GM19035 (cell line): ENCODE data around the gene BRCA2.

Experiments
- ATAC-seq: cut with Tn5 transposase; IDR thresholded peaks from one replicate; pipeline ENCODE4 v1.9.1; 2021; ENCODE audit not compliant: unreplicated experiment

Gene BRCA2

DNA sequence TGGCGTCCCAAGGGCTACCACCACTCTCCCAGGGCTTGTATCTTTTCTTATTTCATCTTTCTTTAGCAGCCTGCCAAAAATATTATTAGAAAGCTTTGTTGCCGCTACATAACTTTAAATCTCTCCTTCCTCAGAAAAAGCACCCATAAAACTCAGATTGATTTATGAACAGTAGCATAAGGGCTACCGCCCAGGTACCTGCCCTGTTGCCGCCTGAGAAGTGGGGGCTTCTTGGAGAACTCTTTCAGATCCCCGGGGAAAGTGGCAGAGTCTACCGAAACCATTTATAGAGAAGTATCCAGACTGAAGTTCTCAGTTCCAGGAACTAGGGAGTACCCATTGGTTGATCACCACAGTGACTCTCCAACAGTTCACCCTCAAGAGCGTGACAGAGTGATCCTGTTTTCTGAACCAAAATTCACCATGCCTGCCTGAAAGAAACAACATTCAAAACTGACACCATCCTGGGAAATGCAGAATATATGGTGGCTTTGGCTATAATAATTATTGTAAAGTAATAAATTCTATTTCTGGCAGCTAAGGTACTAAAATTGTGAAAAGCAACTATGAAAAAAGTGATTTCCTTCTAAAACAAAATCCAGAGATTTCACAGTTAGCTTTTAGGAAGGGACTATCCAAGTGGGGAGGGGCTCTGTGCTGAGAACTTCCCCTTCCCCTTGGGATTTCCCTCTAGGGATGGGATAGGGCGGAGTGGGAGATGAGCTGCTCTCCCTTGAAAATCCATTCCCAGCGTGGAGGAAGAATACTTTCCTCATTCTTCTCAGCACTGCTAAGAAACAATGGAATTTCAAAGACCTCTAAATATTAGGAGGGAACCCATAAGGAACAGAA is 113.5 kb downstream of the BRCA2 start:
- no peak for ATAC-seq

DNA sequence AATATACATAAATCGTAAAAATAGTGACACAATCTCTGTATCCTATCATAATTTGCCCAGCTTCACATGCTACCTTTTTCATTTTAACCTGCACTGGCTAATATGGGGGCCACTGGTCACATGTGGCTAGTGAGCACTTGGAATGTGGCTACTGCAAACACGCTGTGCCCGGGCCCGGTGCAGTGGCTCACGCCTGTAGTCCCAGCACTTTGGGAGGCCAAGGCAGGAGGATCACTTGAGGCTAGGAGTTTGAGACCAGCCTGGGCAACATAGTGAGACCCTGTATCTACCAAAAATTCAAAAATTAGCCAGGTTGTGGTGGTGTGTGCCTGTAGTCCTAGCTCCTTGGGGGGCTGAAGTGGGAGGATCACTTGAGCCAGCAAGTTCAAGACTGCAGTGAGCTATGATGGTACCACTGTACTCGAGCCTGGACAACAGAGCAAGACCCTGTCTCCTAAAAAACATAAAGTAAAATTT is 114.2 kb downstream of the BRCA2 start:
- ATAC-seq: no peak

DNA sequence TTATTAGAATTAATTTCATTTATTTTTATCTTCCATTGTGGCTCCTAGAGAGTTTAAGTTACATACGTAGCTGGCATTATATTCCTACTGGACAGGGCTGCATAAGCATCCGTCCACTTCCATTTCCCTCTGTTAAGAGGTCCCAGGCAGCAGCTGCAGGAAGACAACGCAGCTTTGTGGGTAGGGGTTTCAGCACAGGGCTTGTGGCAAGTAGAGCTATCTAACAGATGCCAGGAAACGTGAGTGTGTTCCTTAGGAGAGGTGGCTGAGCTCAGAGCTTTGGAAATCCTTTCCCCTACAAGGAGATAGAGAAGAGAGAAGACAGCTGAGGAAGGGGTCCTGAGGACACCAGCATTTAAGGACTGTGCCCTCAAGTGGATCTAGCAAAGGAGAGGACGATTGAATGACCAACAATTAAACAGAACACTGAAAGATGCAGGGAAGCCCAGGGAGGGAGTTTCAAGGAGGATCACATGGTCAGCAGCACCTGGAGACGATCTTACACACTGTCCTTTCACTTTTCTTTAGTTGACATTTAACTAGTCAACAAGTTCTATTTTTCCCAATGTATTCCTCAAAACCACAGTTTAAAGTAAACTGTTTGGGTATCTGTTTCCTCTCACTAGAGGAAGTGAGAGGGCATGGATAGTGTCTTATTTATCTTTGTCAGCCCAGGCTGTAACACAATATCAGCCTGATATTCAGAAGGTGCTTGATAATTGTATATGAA is 114.9 kb downstream of the BRCA2 start:
- no peak for ATAC-seq

DNA sequence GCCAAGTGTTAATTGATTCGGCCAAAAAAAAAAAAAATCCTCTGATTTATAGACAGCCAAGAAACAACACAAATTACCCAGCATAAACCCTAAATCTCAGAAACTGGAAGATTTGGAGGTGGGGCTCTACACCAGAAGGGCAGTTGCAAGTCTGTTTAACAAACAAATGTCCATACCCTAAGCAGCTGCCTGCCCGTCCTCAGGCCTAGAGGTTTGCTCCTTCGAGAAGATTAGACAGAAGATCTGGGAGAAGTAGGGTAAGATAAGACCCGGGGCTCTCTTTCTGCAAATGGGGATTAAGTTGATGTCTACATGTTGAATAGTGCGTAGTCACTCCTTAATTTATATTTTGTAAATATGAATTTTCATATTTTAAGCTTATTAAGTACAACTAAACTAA is 116.1 kb downstream of the BRCA2 start:
- ATAC-seq: no peak

DNA sequence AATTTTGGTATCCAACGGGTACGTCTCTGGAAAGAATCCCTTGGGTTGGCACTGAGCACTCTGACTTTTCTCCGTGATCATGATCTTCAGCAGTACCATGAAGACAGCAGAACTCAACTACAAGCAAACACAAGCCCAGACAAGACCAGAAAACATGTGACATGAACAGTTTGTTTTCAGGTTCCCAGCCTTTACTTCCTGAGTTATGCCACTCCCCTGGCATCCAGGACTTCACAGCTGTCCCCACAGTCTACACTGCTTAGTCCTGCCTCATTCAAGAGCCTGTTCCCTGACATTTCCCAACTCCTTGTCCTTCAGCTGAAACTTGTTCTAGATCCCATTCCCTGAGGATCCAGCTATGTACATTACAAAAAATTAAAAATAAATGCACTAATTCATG is 117.5 kb downstream of the BRCA2 start:
- ATAC-seq: no peak

DNA sequence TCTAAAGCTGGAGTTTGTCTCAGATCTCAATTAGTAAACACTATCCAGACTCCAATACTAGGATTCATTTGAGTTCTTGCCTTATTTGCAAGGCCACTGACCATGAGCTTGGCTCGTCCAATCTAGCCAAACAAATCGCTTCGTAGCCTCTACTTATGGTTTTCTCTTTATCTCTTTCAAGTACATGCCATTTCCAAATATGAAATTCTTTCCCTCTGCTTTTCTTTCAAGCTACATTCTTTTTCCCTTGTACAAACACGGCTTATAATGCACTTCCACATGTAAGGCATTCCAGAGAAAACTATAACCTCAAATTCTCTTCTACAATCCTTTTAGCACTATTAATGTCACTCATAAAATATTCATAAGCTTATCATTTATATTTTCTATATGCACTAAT is 123.6 kb downstream of the BRCA2 start:
- no peak for ATAC-seq

DNA sequence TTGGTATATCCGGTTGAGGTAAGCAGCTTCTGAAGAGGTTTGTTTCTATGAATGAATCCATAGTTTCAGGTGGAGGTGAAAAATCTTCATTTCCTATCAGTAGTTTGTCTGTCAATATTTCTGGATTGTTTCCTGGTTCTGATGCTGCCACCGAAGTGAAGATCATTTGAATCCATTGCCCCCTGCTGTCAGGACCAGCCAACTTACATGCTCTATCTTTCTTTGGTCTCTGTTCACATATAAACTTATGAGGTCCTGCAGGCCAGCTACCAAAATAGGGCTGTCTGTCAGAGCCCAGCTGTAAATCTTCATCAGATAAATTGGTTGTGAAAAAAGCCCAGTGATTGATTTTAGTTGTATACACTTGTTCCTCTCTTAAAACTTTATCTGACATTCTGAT is 127.8 kb downstream of the BRCA2 start:
- peak; percentile 61 for ATAC-seq

DNA sequence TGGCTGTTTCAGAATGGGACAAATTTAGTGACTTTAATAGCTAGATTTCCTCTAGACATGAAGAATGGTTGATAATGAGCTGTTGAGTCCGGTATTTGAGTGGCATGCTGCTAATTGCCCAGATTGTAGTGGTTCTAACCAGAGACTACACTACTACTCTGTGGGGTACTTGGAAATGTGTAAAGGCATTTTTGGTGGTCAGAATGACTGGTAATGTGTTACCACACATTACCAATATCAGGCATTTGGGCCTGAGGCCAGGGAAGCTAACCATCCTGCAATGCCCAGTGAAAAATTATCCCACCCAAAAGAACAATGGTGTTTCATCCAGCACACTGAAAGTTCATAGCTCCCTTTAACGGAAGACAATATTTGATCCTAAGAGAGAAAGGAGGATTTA is 130.2 kb downstream of the BRCA2 start:
- ATAC-seq: no peak

DNA sequence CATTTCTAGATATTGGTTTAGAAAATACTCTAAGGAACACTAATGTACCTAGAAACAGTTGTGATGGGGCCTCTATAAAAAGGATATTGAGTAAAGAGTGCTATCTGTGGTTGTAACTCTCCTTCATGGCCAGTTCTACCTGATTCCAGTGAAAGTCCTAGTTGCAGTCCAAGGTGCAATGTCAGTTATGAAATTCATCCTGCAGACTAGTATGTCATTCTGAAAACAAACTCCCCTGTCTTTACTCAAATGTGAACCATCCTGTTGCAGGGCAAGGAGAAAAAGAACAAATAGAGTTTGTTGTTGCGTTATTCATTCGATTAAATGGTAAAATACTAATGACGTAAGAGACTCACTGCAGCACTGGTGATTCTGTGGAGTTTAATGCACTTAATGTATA is 130.9 kb downstream of the BRCA2 start:
- ATAC-seq: no peak

DNA sequence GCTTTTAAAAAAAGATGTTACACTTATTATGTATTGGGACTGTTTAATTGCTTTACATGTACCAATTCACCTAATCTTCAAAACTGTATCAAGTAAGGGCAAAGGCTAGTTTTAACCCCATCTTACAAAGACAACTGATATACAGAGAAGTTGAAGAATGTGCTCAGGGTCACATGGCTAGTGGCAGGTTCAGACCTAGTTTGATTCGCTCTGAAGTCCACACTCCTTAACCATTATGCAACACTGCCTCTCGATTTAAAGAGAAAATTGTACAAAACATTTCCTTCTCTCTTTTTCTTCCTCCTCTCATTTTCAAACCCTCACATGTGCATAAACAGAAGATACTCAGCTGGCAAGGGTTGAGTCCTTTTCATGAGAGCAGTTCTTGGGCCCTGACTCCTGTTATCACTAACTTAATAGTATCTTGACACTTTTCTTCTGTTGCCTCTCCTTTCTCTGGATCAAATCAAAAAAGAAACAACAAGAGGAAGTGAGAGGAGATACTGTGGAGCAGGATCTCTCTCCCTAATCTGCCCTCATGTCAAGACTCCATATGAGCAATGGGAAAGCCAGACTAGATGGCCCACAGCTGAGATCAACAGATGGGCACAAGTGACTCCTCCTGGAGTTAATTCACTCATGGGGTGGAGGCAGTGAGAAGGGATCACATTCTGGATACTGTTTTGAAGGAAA is 131.6 kb downstream of the BRCA2 start:
- no peak for ATAC-seq

DNA sequence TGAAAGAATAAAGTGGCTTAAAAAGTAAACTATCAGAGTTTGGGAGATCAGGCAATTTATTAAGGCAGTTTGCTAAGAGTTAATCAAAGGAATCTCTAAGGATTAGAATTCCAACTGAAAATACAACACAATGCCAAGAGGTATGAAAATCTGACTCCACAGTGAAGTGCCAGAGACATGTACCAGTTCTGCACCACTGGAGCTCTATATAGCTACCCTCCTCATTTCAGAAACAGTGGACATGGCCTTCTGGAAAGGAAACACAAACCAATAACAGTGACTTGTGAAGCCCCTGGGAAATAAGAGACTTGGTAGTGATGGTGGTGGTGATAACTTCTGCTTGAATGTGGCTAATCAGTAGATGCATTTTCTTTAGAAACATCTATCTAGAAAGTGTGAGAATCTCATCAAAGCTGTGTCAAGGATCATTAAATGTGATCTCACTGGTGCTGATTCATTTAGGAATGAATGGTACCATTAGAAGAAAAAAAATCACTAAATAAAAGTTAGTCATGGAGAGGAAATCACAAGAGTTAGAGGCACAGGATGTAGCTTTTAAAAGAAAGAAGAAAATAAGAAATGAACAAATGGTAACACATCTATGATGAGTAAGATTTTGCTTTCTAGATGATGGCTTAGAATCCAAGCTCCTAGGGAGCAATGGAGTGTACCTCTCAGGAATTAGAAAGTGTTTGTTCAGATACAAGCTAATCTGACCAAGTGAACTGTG is 132.8 kb downstream of the BRCA2 start:
- ATAC-seq: no peak

DNA sequence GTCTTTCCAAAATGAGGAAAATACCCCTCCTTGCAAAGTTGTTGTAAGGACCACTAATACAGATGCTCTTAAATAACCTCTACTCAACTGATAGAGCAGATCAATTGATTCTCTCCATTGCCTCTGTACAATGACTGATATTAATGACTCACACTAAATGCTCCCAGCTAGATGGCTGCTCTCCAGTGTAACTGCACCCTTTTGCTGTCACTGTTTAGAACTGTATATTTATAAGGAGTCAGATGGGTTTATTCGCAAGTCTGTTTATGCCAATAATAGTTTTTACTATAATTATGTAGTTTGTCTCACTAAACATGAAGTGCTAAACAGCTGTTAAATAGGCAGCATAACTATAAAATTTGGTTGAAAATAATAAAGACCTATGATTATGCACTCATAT is 133.7 kb downstream of the BRCA2 start:
- ATAC-seq: no peak
